ENCODE results near the gene ADAM15. TPM values are rescaled to one million over a fixed set of nuclear protein-coding genes. Genes with fewer than 3 reads are reported as not detected.
A peak's percentile ranks its signal among the peaks of the same experiment; 100 is the strongest.

The ADAM15 gene
- total and polyA plus RNA-seq, 2 donors (not counting 1 experiment from before 2014, with no cell fraction given): 14.6 to 28.4 TPM

GRCh38 chr1:155017041-155017945 is 33.8 kb upstream of the ADAM15 start:
- Mint-ChIP-seq H3K27ac (peak overlapping the region; percentile 93), H3K4me3 (peak overlapping the region; percentile 84), H3K4me1 (peaks cover 69% of the 10 kb centered on the region), H3K9me3 (ENCODE audit: insufficient read depth) (no peaks in the 10 kb centered on the region), H3K27me3 (no peaks in the 10 kb centered on the region)
- peaks cover 0 to 19% of the 10 kb centered on the region in 2 experiments for H3K36me3 ChIP-seq (replicated peaks in 1 of 2; ENCODE audit: control extremely low read depth in 1 of 2, control insufficient read depth in 1 of 2, extremely low read depth in 1 of 2, insufficient read depth in 2 of 2, low read length in 1 of 2)
- H3K79me2 ChIP-seq (ENCODE audit: control insufficient read depth, insufficient read depth, low read length): peaks cover 3% of the 10 kb centered on the region
- peak overlapping the region; percentile 92 for H3K4me2 ChIP-seq (replicated peaks; ENCODE audit: low read depth, low read length, poor library complexity, severe bottlenecking)
- peaks cover 53 to 67% of the 10 kb centered on the region in 2 donors for H3K4me1 ChIP-seq (ENCODE audit: control insufficient read depth in 2 of 2, insufficient read depth in 2 of 2, low read length in 2 of 2)
- peak; percentile 75 for ATAC-seq (ENCODE audit: low read depth)
- H4K20me1 ChIP-seq (ENCODE audit: control insufficient read depth, insufficient read depth, low read length, poor library complexity, severe bottlenecking): peaks cover 12% of the 10 kb centered on the region
- under 1% methylated on average over 28 of the region's 49 CpGs for WGBS (ENCODE audit: insufficient coverage)
- H3K27ac ChIP-seq (ENCODE audit: low read length in 2 of 2): peak overlapping the region; percentile 88 to 89
- peak overlapping the region; percentile 69 for H3K9ac ChIP-seq (ENCODE audit: low read length)
- H3K4me3 ChIP-seq (ENCODE audit: control extremely low read depth in 1 of 5, extremely low read depth in 1 of 5, insufficient read depth in 1 of 5, low read depth in 2 of 5, low read length in 4 of 5): peak overlapping the region; percentile 9 to 68 (median 49)
- POLR2A ChIA-PET: interaction anchor here (0.5 to 6.0 kb wide), 14 partner anchors 10 to 392 kb away, joined by 3 to 74 read pairs (median 5); partner anchors contain the start of genes ADAM15, CKS1B, PBXIP1 and PMVK
- TF ChIP-seq EZH2 (IDR thresholded peaks at IDR 0.05; ENCODE audit: borderline replicate concordance, insufficient read depth, low read depth, low read length, poor library complexity, severe bottlenecking) (no peak), CTCF (IDR thresholded peaks at IDR 0.05) (peak; percentile 99)
- intact Hi-C loops (cut with micrococcal nuclease): loop anchor here (1.0 to 2.0 kb wide), 10 partner anchors 11 to 458 kb away; partner anchors contain the start of genes ADAM15, CKS1B, FLAD1 and PBXIP1
- H3K27me3 ChIP-seq (replicated peaks in 1 of 4; ENCODE audit: control extremely low read depth in 1 of 4, control insufficient read depth in 3 of 4, insufficient read depth in 4 of 4, low read length in 3 of 4): no peaks in the 10 kb centered on the region
- H3K9me3 ChIP-seq (ENCODE audit: control extremely low read depth in 1 of 3, control insufficient read depth in 2 of 3, insufficient read depth in 1 of 3, low read length in 2 of 3): peaks cover 0 to 2% (median 0%) of the 10 kb centered on the region in 3 donors
- peak; percentile 93 for DNase-seq
- H2AFZ ChIP-seq (ENCODE audit: insufficient read depth, low read depth, low read length, poor library complexity, severe bottlenecking): peak overlapping the region; percentile 40
- CTCF ChIA-PET: interaction anchor here (0.5 to 17.4 kb wide), 40 partner anchors 8 to 600 kb away, joined by 3 to 295 read pairs (median 6); partner anchors contain the start of genes ADAM15, CKS1B, FLAD1 and KRTCAP2
